Measurements from ENCODE around the gene CCDC88B. TPM values are rescaled to one million over a fixed set of nuclear protein-coding genes. Genes with fewer than 3 reads are reported as not detected.

CCDC88B gene
- total and polyA plus RNA-seq, 2 experiments from 2014 or later = 1.8 to 2.6 TPM

GRCh38 chr11:64395545-64396078, 55.6 kb downstream of the CCDC88B start:
- Histone ChIP-seq H3K27ac (no peak overlapping the region), H3K36me3 (ENCODE audit: low read depth) (no peaks in the 10 kb centered on the region), H3F3A (ENCODE audit: insufficient read depth) (no peaks in the 10 kb centered on the region), H3K9me2 (ENCODE audit: insufficient read depth) (no peaks in the 10 kb centered on the region), H3K9ac (no peak overlapping the region), H3K79me2 (ENCODE audit: insufficient read depth) (no peaks in the 10 kb centered on the region), H3K27me3 (replicated peaks; ENCODE audit: insufficient read depth) (peaks cover 31% of the 10 kb centered on the region; the same call in 1 of the 2 replicates), H2AFZ (no peak overlapping the region), H4K20me1 (ENCODE audit: insufficient read depth) (no peaks in the 10 kb centered on the region), H3K4me2 (ENCODE audit: unreplicated experiment) (no peak overlapping the region), H3K4me3 (no peak overlapping the region), H3K4me1 (ENCODE audit: insufficient read depth) (no peaks in the 10 kb centered on the region), H3K9me3 (ENCODE audit: low read depth) (no peaks in the 10 kb centered on the region)
- in situ Hi-C loops (cut with MboI) = no loop called here
- TF ChIP-seq EZH2 (IDR thresholded peaks at IDR 0.05; ENCODE audit: insufficient read depth, poor library complexity, severe bottlenecking) (no peak), EZH2phosphoT487 (IDR thresholded peaks at IDR 0.05; ENCODE audit: insufficient read depth, low read depth) (no peak)
- DNase-seq = no peak
- 51 to 58% methylated on average over 13 of the region's 13 CpGs for WGBS, 2 experiments (ENCODE audit: low coverage in 1 of 2, low lambda C conversion rate in 2 of 2, missing lambda C conversion rate in 2 of 2)

- 26 to 37% methylated on average over 15 of the region's 15 CpGs for WGBS, 2 experiments (ENCODE audit: low coverage in 1 of 2, low lambda C conversion rate in 2 of 2, missing lambda C conversion rate in 2 of 2)
Observed at GRCh38 chr11:64396079-64396591, 56.1 kb downstream of the CCDC88B start.

GRCh38 chr11:64400102-64400501, 60.1 kb downstream of the CCDC88B start:
- TF ChIP-seq EZH2phosphoT487 (IDR thresholded peaks at IDR 0.05; ENCODE audit: insufficient read depth, low read depth) (no peak), EZH2 (IDR thresholded peaks at IDR 0.05; ENCODE audit: insufficient read depth, poor library complexity, severe bottlenecking) (no peak)
- Histone ChIP-seq H3F3A (ENCODE audit: insufficient read depth) (no peaks in the 10 kb centered on the region), H3K4me1 (ENCODE audit: insufficient read depth) (no peaks in the 10 kb centered on the region), H3K9me2 (ENCODE audit: insufficient read depth) (no peaks in the 10 kb centered on the region), H3K36me3 (ENCODE audit: low read depth) (no peaks in the 10 kb centered on the region), H3K27ac (no peak overlapping the region), H3K9me3 (ENCODE audit: low read depth) (no peaks in the 10 kb centered on the region), H3K9ac (no peak overlapping the region), H3K27me3 (replicated peaks; ENCODE audit: insufficient read depth) (peaks cover 30% of the 10 kb centered on the region), H4K20me1 (ENCODE audit: insufficient read depth) (no peaks in the 10 kb centered on the region), H3K4me2 (ENCODE audit: unreplicated experiment) (no peak overlapping the region), H3K4me3 (no peak overlapping the region), H2AFZ (no peak overlapping the region), H3K79me2 (ENCODE audit: insufficient read depth) (no peaks in the 10 kb centered on the region)
- in situ Hi-C loops (cut with MboI) = no loop called here
- 25 to 35% methylated on average over 6 of the region's 6 CpGs for WGBS, 2 experiments (ENCODE audit: low coverage in 1 of 2, low lambda C conversion rate in 2 of 2, missing lambda C conversion rate in 2 of 2)
- peak; percentile 72 for DNase-seq

More at GRCh38 chr11:64396079-64396591, 56.1 kb downstream of the CCDC88B start:
- H3K4me1 ChIP-seq (ENCODE audit: insufficient read depth) = no peaks in the 10 kb centered on the region
- H3K27ac ChIP-seq = no peak overlapping the region
- no peak for DNase-seq
- H3K9me2 ChIP-seq (ENCODE audit: insufficient read depth) = no peaks in the 10 kb centered on the region
- H3K9me3 ChIP-seq (ENCODE audit: low read depth) = no peaks in the 10 kb centered on the region
- H3K79me2 ChIP-seq (ENCODE audit: insufficient read depth) = no peaks in the 10 kb centered on the region
- no peaks in the 10 kb centered on the region for H3F3A ChIP-seq (ENCODE audit: insufficient read depth)
- no peak overlapping the region for H2AFZ ChIP-seq
- H3K9ac ChIP-seq = no peak overlapping the region
- TF ChIP-seq EZH2 (IDR thresholded peaks at IDR 0.05; ENCODE audit: insufficient read depth, poor library complexity, severe bottlenecking) (no peak), EZH2phosphoT487 (IDR thresholded peaks at IDR 0.05; ENCODE audit: insufficient read depth, low read depth) (no peak)
- no peak overlapping the region for H3K4me2 ChIP-seq (ENCODE audit: unreplicated experiment)
- H3K4me3 ChIP-seq = no peak overlapping the region
- no peaks in the 10 kb centered on the region for H4K20me1 ChIP-seq (ENCODE audit: insufficient read depth)
- in situ Hi-C loops (cut with MboI) = no loop called here
- H3K36me3 ChIP-seq (ENCODE audit: low read depth) = no peaks in the 10 kb centered on the region
- H3K27me3 ChIP-seq (replicated peaks; ENCODE audit: insufficient read depth) = peaks cover 27% of the 10 kb centered on the region; the same call in 1 of the 2 replicates

GRCh38 chr11:64400667-64401066, 60.7 kb downstream of the CCDC88B start:
- H4K20me1 ChIP-seq (ENCODE audit: insufficient read depth) = no peaks in the 10 kb centered on the region
- no peaks in the 10 kb centered on the region for H3K9me2 ChIP-seq (ENCODE audit: insufficient read depth)
- H3K4me2 ChIP-seq (ENCODE audit: unreplicated experiment) = no peak overlapping the region
- H3K36me3 ChIP-seq (ENCODE audit: low read depth) = no peaks in the 10 kb centered on the region
- H3K4me1 ChIP-seq (ENCODE audit: insufficient read depth) = no peaks in the 10 kb centered on the region
- TF ChIP-seq EZH2phosphoT487 (IDR thresholded peaks at IDR 0.05; ENCODE audit: insufficient read depth, low read depth) = no peak
- no peak for TF ChIP-seq EZH2 (IDR thresholded peaks at IDR 0.05; ENCODE audit: insufficient read depth, poor library complexity, severe bottlenecking)
- in situ Hi-C loops (cut with MboI) = no loop called here
- H3K27me3 ChIP-seq (replicated peaks; ENCODE audit: insufficient read depth) = peaks cover 26% of the 10 kb centered on the region
- no peak overlapping the region for H2AFZ ChIP-seq
- H3K79me2 ChIP-seq (ENCODE audit: insufficient read depth) = no peaks in the 10 kb centered on the region
- DNase-seq = no peak
- no peak overlapping the region for H3K9ac ChIP-seq
- no peak overlapping the region for H3K27ac ChIP-seq
- H3K4me3 ChIP-seq = no peak overlapping the region
- 40 to 44% methylated on average over 3 of the region's 3 CpGs for WGBS, 2 experiments (ENCODE audit: low coverage in 1 of 2, low lambda C conversion rate in 2 of 2, missing lambda C conversion rate in 2 of 2)
- H3K9me3 ChIP-seq (ENCODE audit: low read depth) = no peaks in the 10 kb centered on the region
- H3F3A ChIP-seq (ENCODE audit: insufficient read depth) = no peaks in the 10 kb centered on the region
